DMS79 (cell line): ENCODE measurements around the gene CELA2A.

ENCODE experiments used
- DNase-seq: peaks from one replicate; lab custom pipeline; 2025; lab: John Stamatoyannopoulos, UW

Gene CELA2A

DNA sequence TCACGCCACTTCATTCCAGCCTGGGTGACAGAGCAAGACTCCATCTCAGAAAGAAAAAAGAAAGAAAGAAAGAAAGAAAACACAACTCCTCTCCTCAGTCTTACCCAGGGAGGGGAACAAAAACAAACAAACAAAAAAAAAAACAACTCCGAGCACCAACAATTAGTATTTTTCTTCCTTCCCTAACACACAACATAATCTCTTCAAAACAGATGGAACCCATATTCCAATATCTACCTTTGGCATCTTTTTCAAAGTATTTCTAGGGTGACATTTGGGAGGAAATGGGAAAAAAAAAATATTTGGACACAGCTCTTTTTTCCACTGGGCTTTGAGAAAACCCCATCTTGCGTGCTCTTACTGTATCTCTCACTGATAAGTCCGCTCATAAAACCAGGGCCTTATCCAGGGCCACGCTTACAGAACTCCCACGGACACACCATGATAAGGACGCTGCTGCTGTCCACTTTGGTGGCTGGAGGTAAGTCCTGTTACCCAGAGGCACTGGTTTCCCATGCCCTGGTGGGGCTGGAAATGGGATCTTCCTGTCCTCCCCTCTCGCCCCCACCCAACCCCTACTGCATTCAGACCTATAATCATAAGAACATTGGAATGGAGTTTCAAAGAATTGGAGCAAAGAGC is at the start of gene CELA2A:
CELA2A (plus strand) TSS at position 420 of the 642 bp plus-strand sequence; CDS start at position 442, 22 bp downstream.
- DNase-seq = no peak

DNA sequence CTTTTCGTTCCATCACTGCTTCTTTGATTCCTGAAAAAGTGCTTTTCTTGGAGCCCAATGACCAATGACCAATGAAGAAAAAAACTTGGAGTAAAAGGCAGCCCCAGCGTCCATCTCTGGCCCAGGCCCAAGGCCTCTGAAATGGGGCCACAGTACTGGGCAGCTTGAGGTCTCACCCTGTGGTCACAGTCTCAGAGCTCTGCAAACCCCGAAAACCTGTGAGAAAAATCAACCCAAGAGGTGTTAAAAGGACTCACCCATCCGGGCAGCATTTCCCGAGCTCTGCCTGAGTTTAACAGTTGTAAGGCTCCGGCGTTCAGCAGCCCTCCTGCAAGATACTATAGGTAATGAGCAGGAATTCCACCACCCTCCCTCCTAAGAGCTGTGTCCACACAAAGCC is 49.0 kb upstream of the CELA2A start:
- DNase-seq = no peak

- DNase-seq = no peak
Measured at GRCh38 chr1:15408890-15409387, 47.6 kb upstream of the CELA2A start.

- DNase-seq = peak; percentile 55
Measured at GRCh38 chr1:15409388-15410222, 46.9 kb upstream of the CELA2A start, which contains the start of gene EFHD2. Gene EFHD2 (plus strand): TSS chr1:15409888. CDS start chr1:15409972, 84 bp downstream.

- DNase-seq = no peak
Measured at GRCh38 chr1:15410223-15410883, 46.2 kb upstream of the CELA2A start.

DNA sequence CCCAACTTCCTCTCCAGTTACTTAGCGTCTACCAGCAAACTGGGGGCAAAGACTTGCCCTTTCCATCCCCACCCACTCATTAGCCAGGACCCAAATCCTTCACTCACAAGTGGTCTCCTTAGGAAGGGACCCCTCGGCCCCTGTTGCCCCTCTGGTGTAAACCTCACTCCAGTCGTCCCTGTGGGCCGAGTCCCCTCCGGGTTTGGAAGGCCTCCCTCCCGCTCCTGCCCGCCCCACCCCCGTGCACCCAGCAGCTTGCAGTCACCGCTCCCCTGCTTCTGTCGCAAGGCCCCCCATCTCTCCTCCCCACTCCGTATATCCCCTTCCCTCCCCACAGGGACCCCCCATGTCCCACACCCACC is 45.7 kb upstream of the CELA2A start:
- DNase-seq = no peak

DNA sequence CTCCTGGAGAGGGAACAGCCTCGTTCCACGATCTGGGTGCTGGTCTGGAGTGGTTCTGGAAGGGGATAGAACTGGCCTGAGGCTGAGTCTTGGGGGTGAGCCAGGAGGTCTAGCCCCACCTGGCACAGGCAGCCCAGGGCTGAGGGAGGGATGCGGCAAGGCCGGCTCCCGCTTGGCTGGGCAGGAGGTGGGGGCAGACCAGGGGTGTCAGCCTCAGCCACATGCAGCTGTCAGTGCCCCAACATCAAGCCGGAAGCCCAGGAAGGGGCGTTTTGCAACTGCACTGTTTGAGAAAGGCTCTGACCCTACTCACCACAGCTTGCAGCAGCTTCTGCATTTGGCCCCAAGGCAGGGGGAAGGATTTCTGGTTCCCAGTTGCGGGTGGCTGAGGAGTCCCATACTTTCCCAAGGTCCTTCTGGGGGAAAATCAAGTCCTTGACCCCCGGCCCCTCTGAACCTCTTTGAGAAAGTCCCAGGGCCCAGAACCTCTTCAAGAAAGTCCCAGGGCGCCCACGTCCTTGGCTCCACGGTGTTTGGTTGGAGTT is 44.9 kb upstream of the CELA2A start:
- no peak for DNase-seq

GRCh38 chr1:15412175-15412800 is 44.2 kb upstream of the CELA2A start:
- no peak for DNase-seq

GRCh38 chr1:15412843-15413242 is 43.7 kb upstream of the CELA2A start:
- no peak for DNase-seq

DNA sequence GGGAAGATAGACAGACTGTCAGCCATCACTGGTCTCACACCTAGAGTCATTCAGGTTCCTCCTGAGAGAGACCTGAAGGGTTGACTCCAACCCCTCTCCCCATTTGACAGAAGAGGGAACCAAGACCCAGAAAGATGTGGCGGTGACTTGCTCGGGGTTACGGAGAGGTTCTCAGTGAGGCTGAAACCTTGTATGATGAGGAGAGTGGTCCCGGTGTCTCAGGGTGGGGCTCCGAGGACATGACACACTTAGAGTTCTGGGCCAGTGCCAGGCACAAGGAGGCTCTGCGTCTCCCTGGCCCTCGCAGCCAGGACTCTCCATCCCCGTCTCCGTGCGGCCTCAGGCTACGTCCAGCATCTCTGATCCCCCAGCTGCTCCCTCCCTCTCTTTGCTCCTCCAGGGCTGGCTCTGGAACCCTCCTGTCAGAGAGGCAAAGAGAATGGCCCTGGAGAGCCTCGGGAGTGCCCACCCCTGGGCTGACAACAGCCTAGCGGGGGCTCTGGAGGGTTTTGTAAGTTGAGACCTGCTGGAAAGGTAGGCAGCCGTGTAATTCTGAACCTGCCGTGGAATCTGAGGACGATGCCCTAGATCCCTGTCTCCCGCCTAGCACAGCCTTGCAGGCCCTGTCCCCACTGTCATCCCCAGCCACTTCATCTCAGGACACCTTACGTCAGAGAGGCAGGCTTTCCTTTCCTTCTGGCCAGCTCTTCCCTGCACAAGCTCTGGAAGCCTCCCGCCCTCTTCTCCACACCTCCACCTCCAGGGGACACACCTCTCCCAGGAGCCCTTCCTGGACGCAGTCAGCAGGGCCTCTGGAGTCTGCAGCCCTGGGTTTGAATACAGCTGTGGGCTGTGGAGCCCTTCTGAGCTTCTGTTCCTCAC is 42.7 kb upstream of the CELA2A start:
- no peak for DNase-seq

DNA sequence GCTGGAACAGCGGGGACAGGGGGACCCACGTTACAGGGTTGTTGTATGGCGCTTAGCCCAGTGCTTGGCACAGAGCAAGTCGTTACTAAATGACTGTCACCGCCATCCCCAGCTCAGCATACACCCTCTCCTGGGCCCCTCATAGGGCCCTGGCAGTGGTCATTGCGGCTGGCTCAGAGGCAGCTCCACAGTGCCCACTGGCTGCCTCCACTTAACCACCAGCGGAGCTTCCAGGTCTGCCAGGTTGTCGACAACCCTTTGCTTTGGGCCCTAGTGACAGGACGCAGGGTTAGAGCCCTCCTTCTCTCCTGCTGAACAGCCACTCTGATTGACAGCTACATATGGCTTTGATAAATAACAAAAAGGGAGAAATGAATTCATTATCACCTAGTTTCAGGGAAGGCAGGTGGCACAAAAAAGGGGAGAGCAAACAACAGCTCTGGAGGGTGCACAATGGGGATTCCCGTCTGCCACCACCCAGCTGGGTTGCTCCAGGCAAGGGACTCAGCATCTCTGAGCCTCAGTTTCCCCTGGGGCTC is 42.0 kb upstream of the CELA2A start:
- DNase-seq = no peak

DNA sequence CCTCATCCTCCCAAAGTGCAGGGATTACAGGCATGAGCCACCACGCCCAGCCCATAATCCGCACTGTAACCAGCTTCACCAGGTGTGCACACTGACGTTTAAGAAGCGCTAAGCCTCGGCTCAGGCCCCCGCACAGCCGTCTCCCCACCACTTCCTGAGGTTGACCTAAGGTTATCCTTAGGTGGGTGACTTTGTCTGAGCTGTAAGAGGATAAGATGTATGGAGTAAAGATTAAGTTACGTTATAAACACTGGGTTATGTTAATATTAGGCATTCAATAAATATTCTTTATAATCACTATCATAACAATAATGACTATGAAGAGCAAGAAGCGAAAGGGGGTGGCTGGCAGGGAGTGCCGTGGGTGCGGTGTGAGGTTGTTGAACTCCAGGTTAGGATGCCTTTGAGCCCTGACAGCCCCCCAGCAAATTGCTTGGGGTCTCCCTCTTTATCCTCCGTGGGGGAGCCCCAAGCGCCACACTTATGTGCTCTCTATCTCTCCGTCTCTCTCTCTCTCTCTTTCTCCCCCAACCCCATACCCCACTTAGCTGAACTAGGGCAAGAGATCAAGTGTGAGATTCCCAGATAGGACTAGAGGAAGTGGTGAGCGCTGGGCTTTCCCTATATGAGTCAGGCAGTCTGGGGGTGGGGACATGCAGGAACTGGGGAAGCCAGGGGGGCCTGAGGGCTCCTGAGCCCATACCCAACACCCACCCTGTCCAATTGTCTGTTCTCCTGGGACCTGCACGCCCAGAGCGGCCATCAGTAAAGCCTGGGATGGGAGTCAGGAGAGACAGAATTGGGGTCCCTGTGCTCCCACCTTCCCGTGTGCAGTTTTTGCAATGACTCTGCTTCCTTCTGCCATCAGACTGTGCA is 39.2 kb upstream of the CELA2A start:
- DNase-seq = no peak

GRCh38 chr1:15418806-15419515 is 37.6 kb upstream of the CELA2A start:
- peak; percentile 14 for DNase-seq

GRCh38 chr1:15420853-15421465 is 35.6 kb upstream of the CELA2A start:
- DNase-seq = no peak

GRCh38 chr1:15422871-15423270 is 33.7 kb upstream of the CELA2A start:
- no peak for DNase-seq

- no peak for DNase-seq
Measured at GRCh38 chr1:15423355-15424077, 33.0 kb upstream of the CELA2A start.

DNA sequence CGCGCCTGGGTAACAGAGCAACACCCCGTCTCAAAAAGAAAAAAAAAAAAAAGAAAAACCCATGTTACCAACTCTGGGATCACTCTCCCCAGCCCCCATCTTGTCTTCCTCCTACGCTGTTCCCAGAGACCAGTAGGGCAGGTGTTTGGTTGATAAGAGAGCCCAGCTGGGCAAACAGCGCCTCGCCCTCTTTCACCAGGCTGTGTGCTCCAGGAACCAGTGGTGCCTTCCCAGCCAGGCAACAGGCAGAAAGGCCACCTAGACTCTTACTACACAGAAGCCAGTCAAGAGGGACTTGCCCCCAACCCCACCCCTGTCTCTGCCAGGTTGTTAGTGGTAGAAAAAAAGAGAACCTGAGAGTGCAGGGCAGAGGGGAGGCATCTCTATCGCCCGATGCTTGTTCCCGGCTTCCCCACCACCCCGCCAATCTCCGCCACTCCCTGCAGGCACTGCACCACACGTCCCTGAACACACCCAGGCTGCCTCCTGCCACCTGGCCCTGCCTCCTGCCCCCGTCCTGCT is 32.3 kb upstream of the CELA2A start:
- DNase-seq = peak; percentile 93

GRCh38 chr1:15424981-15425380 is 31.6 kb upstream of the CELA2A start:
- DNase-seq = no peak
